ENCODE results near the gene MFGE8.

DNA sequence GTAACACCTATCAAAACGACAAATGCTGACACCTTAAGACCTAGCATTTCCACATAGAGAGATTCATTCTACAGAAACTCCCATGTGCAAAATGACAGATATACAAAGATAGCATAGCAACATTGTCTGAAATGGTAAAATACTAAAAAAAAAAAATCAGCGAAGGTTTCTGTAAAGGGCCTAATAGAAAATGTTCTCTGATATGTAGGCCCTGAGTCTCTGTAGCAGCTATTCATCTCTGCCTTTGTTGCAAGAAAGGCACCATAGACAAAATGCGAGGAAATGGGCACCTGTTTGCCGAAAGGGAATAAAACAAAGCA lies 631 bp upstream of the MFGE8 start:
- TF ChIP-seq, protein P1, sequence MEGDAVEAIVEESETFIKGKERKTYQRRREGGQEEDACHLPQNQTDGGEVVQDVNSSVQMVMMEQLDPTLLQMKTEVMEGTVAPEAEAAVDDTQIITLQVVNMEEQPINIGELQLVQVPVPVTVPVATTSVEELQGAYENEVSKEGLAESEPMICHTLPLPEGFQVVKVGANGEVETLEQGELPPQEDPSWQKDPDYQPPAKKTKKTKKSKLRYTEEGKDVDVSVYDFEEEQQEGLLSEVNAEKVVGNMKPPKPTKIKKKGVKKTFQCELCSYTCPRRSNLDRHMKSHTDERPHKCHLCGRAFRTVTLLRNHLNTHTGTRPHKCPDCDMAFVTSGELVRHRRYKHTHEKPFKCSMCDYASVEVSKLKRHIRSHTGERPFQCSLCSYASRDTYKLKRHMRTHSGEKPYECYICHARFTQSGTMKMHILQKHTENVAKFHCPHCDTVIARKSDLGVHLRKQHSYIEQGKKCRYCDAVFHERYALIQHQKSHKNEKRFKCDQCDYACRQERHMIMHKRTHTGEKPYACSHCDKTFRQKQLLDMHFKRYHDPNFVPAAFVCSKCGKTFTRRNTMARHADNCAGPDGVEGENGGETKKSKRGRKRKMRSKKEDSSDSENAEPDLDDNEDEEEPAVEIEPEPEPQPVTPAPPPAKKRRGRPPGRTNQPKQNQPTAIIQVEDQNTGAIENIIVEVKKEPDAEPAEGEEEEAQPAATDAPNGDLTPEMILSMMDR (IDR thresholded peaks at IDR 0.05): no peak
- TF ChIP-seq POLR2A (IDR thresholded peaks at IDR 0.05): no peak

All from right lobe of liver (tissue), 4 donors.